HG03103 (cell line): ENCODE data around the gene DEK.

Experiments used
- ATAC-seq: cut with Tn5 transposase; IDR thresholded peaks from one replicate; pipeline ENCODE4 v1.9.1; 2021; ENCODE audit warnings: low read depth; ENCODE audit not compliant: unreplicated experiment

DEK gene

GRCh38 chr6:18266523-18266912, 2.2 kb upstream of the DEK start:
- ATAC-seq = no peak

DNA sequence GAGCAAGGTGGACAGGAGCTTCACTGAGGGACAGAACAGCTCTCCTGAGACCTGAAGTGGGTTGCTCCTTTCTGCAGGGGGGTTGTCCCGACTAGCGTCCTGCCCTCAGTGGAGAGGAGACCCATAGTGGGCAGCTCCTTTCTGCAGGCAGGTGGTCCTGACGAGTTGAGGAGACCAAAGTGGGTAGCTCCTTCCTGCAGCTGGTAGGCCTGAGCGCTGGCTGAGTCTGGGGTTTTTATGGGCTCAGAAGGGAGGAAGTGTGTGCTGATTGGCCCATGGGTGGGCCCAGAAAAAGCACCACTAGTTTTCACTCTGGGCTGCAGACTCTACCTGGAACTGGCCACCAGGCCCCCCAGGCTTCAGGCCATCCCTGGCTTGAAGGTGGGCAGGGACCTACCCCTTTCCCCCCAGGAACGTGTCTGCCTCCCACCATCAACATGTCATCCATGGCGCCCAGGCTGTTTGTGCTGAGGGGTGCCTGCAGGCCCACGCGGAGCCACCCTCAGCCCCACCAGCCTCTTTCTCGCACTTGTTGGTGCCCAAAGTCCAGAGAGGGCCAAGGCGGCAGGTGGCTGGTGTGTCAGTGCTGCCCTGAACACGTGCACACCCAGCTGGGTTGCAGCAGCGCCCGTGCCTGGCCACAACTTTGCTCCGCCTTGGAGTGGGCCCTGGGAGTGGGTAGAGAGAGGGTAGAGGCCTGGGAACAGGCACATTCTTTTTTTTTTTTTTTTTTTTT, 1.6 kb upstream of the DEK start:
- no peak for ATAC-seq

GRCh38 chr6:18264923-18265377, 620 bp upstream of the DEK start:
- ATAC-seq = no peak

DNA sequence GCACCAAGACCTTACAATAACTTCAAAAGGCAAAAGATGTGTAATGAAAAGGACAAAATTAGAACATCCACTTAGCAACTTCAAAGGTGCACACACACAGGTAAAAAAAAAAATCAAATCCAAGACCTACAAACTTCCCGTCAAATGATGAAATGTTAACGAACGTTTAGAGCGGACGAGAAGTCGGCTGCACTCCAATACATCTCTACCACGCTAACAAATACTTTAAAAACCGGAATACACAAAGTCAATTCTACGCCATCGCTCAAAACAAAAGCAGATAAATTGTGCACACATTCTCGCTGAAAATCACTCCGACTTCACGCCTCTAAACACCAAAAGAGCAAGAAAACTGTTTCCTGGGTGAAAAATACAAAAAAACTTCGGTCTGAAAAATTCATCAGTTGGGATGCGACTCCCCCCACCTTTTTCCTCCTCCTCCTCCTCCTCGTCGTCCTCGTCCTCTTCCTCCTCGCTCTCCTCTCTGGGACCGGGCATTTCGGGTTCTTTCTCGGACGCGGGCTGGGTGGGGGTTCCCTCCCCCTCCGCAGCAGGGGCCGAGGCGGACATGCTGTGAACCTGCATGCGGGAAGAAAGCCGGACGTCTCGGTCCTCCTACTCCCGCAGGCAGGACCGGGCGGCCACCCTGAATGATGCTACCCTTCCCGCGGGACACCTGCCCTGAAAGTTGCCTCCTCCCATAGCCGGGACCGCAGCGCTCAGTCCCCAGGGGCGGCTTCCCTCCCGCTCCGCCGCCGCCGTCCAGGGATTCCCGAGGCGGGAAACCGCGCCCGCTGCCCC, 712 bp downstream of the DEK start:
- ATAC-seq = peak; percentile 0

DNA sequence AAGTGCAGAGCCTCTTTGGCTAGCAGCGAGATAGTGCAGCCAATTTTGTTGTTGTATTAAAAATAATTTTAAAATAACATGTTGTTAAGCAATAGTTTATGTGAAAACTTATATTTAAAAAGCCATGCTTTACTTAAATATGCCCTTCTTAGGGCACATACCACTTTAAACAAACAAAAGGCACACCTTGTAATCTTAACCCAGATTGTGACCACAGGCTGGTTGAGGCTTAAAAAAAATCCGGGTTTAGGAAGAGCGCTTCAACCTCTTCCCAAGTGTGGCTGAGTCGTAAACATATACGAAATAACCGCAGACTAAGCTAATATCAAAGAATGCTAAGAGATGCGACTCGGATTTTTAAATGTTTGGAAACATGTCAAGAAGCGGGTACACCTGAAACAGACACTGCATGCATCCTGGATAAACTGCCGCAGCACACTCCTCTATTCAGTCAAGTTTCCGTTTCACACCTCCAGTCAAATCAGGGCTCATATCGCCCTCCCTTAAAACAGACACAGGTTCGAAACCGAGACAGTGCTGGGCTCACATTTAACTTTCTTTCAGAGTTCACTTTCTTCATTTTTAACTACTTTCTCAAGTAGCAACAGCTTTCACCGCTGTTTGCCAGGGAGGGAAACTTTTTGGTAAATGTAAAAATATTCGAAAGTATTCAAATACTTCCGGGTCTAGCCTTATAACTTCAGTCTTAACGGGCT, 1.5 kb downstream of the DEK start:
- ATAC-seq = peak; percentile 50

DNA sequence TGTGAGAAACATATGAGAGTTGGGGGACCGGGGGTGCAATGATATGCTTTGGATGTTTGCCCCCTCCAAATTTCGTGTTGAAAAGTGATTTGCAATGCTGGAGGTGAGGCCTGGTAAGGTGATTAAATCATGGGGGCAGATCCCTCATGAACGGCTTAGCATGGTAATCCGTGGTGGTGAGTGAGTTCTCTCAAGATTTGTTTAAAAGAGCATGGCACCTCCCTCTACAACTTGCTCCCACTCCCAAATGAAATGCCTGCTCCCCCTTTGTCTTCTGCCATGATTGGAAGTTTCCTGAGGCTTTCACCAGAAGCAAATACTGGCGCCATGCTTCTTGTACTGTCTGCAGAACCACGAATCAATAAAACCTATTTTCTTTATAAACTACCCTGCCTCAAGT, 2.5 kb downstream of the DEK start:
- no peak for ATAC-seq

DNA sequence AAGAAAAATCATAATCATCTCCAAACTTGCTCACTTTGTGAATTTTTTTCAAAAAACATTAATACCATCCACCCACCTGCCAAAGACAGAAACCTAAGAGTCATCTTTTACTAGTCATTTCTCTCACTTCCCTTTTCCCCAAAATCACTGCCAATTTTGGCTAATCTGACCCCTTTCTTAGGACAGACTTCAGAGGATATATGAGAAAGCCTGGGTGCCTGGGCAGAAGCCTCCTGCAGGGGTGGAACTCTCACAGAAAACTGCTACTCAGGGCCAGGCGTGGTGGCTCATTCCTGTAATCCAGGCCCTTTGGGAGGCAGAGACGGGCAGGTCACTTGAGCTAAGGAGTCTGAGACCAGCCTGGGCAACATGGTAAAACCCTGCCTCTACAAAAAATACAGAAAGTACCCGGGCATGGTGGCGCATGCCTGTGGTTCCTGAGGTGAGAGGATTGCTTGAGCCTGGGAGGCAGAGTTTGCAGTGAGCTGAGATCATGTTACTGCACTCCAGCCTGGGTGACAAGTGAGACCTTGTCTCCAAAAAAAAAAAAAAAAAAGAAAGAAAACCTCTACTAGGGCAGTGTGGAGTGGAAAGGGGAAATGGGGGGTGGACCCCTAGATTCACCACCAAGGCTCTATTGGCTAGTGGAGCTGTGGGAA, 3.8 kb downstream of the DEK start:
- peak; percentile 36 for ATAC-seq

- no peak for ATAC-seq
These were observed 4.5 kb downstream of the DEK start for GRCh38 chr6:18259675-18260447.

DNA sequence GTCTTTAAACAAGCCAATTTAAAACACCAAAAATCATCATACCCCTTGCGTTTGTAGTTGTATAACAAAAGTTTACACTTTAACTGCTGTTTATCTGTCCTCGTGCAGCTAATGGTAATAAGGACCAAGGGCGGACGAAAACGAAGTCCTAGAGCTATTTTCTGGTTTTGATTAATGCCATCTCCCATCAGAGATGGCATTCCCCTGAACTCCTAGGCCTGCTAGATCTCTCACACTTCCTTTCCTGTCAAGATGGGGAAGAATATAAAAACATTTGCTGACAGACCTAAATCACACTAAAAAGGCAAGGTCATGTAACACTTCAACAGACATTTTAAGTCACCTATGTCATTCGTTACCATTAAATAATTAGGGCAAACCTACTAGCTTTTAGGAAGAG, 9.5 kb downstream of the DEK start:
- ATAC-seq = no peak

- no peak for ATAC-seq
These were observed 10.7 kb downstream of the DEK start for GRCh38 chr6:18253635-18254034.

- ATAC-seq = no peak
These were observed 15.1 kb downstream of the DEK start for GRCh38 chr6:18249271-18249670.

DNA sequence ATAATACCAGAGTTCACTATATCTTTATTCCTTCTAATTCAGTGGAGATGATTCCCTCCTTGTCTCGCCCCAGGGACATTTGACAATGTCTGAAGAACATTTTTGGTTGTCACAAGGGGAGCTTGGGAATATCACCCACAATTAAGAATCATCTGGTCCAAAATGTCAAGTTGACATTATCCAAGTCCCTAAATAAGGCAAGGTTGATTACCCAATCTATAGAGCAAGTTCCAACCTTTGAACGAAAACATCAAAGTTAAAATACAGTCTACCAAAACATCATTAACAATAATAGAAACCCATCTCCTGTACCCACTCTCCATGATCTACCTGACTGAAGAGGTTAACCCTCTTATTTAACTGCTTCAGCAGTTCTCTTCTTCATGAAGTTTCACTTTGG, 15.6 kb downstream of the DEK start:
- no peak for ATAC-seq

GRCh38 chr6:18247002-18247401, 17.3 kb downstream of the DEK start:
- no peak for ATAC-seq

DNA sequence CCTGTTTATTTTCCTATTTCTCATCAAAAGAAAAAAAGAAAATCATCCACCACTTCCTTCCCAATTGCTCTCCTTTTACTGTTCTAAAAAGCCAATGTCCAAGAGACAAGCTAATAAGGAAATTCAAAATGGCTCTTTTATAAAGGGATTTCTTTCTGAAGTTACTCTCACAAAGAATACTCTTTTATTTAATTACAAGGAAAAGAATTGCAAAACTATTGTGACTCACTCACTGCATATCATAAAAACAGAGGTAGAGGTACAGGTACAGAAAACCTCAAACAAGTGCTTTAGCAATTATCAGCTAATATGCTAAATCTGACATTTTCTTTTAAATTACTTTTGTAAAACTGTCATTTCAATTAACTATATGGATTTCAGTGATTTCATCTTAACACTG, 18.1 kb downstream of the DEK start:
- ATAC-seq = no peak

- no peak for ATAC-seq
These were observed 18.7 kb downstream of the DEK start for GRCh38 chr6:18245642-18246041.

GRCh38 chr6:18245079-18245478, 19.3 kb downstream of the DEK start:
- no peak for ATAC-seq

- ATAC-seq = no peak
These were observed 20.1 kb downstream of the DEK start for GRCh38 chr6:18244251-18244650.

- no peak for ATAC-seq
These were observed 20.9 kb downstream of the DEK start for GRCh38 chr6:18243302-18243893.

DNA sequence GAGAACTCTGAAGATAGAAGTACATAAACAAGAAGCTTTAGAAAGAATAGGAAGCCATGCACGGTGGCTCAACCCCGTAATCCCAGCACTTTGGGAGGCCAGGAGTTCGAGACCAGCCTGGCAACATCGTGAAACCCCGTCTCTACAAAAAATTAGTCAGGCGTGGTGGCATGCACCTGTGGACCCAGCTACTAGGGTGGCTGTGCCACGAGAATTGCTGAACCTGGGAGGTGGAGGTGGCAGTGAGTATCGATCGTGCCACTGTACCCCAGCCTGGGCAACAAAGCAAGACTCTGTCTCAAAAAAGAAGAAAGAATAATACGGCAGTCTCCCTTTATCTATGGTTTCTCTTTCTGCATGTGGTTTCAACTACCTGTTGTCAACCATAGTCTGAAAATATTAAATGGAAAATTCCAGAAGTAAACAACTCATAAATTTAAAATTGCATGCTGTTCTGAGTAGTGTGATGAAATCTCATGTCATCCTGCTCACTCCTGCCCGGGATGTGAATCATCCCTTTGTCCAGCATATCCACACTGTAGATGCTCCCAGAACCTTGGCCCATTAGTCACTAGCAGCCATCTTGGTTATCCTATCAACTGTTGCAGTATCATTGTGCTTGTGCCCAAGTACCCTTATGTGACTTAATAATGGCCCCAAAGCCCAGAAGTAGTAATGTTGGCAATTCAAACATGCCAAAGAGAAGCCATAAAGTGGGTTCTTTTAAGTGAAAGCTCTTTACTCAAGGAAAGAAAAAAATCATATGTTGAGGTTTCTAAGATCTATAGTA, 22.1 kb downstream of the DEK start:
- no peak for ATAC-seq
